Activated CD8-positive, alpha-beta T cell treated with anti-CD3 and anti-CD28 coated beads, Interleukin-2, amount 10 ng/mL, durations not matched to agents 7 days and 5 days (primary cell): ENCODE data around the gene TAPBP. TPM values are rescaled to one million over a fixed set of nuclear protein-coding genes. Genes with fewer than 3 reads are reported as not detected.
"Not testable (repeated sequence)": the region's sequence is repeated elsewhere in the genome, so short reads cannot be mapped to it uniquely, and the experiment has no call there.

Experiments
- ATAC-seq: fragments of 150-1000 bp; cut with Tn5 transposase; one replicate; pipeline ENCODE4 v1.10.0; 2021; ENCODE audit warnings: moderate library complexity
- CTCF ChIA-PET: fragments of 350-600 bp; sonication (Branson Sonifier 250); formaldehyde crosslinking; loops from one replicate; lab custom pipeline; 2021; ENCODE audit warnings: antibody characterized with exemption; lab: Charles Lee
- POLR2A ChIA-PET: fragments of 350-600 bp; sonication (Branson Sonifier 250); formaldehyde crosslinking; loops from one replicate; lab custom pipeline; 2021; ENCODE audit warnings: antibody characterized with exemption; lab: Charles Lee
- DNase-seq: peaks from one replicate; pipeline ENCODE4 v3.0.0-alpha.2; 2020
- H3K27ac Mint-ChIP-seq: one replicate; pipeline ENCODE4 v1.8.0; 2021; ENCODE audit warnings: mild to moderate bottlenecking, mixed read lengths
- H3K27me3 Mint-ChIP-seq: one replicate; pipeline ENCODE4 v1.8.0; 2021; ENCODE audit warnings: low read depth, mixed read lengths
- H3K36me3 Mint-ChIP-seq: one replicate; pipeline ENCODE4 v1.8.0; 2021; ENCODE audit warnings: low read depth, mixed read lengths
- H3K4me1 Mint-ChIP-seq: one replicate; pipeline ENCODE4 v1.8.0; 2021; ENCODE audit warnings: low read depth, mixed read lengths
- H3K4me3 Mint-ChIP-seq: one replicate; pipeline ENCODE4 v1.8.0; 2021; ENCODE audit warnings: mild to moderate bottlenecking, mixed read lengths
- H3K9me3 Mint-ChIP-seq: one replicate; pipeline ENCODE4 v1.8.0; 2022; ENCODE audit warnings: mixed read lengths; ENCODE audit not compliant: insufficient read depth
- total RNA-seq, 2 experiments: library from RNA; stranded (reverse); gene quantifications; one replicate each; pipeline ENCODE4 v1.2.3, GENCODE V29; 2021

TAPBP gene
- total RNA-seq, 2 experiments from 2014 or later: 245 to 252 TPM

- Mint-ChIP-seq H3K4me1 (peaks cover 64% of the 10 kb centered on the region), H3K27ac (peak overlapping the region; percentile 89), H3K27me3 (no peaks in the 10 kb centered on the region), H3K36me3 (peaks cover 81% of the 10 kb centered on the region), H3K4me3 (peak overlapping the region; percentile 99), H3K9me3 (no peaks in the 10 kb centered on the region)
- DNase-seq: no peak
- ChIA-PET POLR2A (interaction anchor here (1.0 to 4.4 kb wide), 14 partner anchors 10 to 304 kb away, joined by 4 to 54 read pairs (median 6); partner anchors contain the start of genes CUTA, PFDN6, RGL2 and TAPBP), CTCF (interaction anchor here (0.9 to 3.2 kb wide), 6 partner anchors 12 to 150 kb away, joined by 3 to 51 read pairs (median 10); partner anchors contain the start of genes PFDN6, RGL2 and WDR46)
- no peak for ATAC-seq
Observed at GRCh38 chr6:33276581-33276863, 37.4 kb downstream of the TAPBP start.

GRCh38 chr6:33275795-33276580 lies 37.9 kb downstream of the TAPBP start:
- CTCF ChIA-PET: interaction anchor here (0.8 to 3.2 kb wide), 5 partner anchors 13 to 156 kb away, joined by 3 to 51 read pairs (median 6); partner anchors contain the start of genes PFDN6, RGL2 and WDR46
- not testable (repeated sequence) for H3K9me3 Mint-ChIP-seq, DNase-seq, ATAC-seq, H3K27me3 Mint-ChIP-seq
- Mint-ChIP-seq H3K27ac (peak overlapping the region; percentile 89), H3K4me1 (peaks cover 65% of the 10 kb centered on the region), H3K36me3 (peaks cover 77% of the 10 kb centered on the region), H3K4me3 (peak overlapping the region; percentile 99)
- POLR2A ChIA-PET: interaction anchor here (1.3 to 4.4 kb wide), 7 partner anchors 13 to 142 kb away, joined by 3 to 54 read pairs (median 15); partner anchors contain the start of genes CUTA, PFDN6, RGL2 and TAPBP

- peaks cover 67% of the 10 kb centered on the region for H3K4me1 Mint-ChIP-seq
- H3K9me3 Mint-ChIP-seq: no peaks in the 10 kb centered on the region
- H3K36me3 Mint-ChIP-seq: peaks cover 66% of the 10 kb centered on the region
- POLR2A ChIA-PET: interaction anchor here (0.7 to 1.2 kb wide), 3 partner anchors 15 to 130 kb away, joined by 3 to 4 read pairs (median 4); partner anchors contain the start of genes RGL2 and WDR46
- H3K27me3 Mint-ChIP-seq: no peaks in the 10 kb centered on the region
- ATAC-seq: no peak
- peak overlapping the region; percentile 100 for H3K27ac Mint-ChIP-seq
- CTCF ChIA-PET: no interaction called here
- H3K4me3 Mint-ChIP-seq: peak overlapping the region; percentile 99
- DNase-seq: no peak
Observed at GRCh38 chr6:33273924-33274902, 39.7 kb downstream of the TAPBP start.

- H3K27ac Mint-ChIP-seq: peak overlapping the region; percentile 100
- DNase-seq (no peak), ATAC-seq (no peak)
- ChIA-PET POLR2A (interaction anchor here (0.7 to 3.0 kb wide), 3 partner anchors 16 to 130 kb away, joined by 3 to 36 read pairs (median 4); partner anchors contain the start of genes PFDN6, RGL2 and WDR46), CTCF (interaction anchor here (2.2 kb wide), 1 partner anchor 26 kb away, joined by 8 read pairs; the partner anchor contains the start of gene RGL2)
- H3K36me3 Mint-ChIP-seq: peaks cover 63% of the 10 kb centered on the region
- H3K4me3 Mint-ChIP-seq: peak overlapping the region; percentile 99
- no peaks in the 10 kb centered on the region for H3K27me3 Mint-ChIP-seq
- H3K9me3 Mint-ChIP-seq: no peaks in the 10 kb centered on the region
- H3K4me1 Mint-ChIP-seq: peaks cover 58% of the 10 kb centered on the region
Observed at GRCh38 chr6:33273129-33273923, 40.6 kb downstream of the TAPBP start.

GRCh38 chr6:33272275-33273128 lies 41.4 kb downstream of the TAPBP start:
- peaks cover 54% of the 10 kb centered on the region for H3K4me1 Mint-ChIP-seq
- no peaks in the 10 kb centered on the region for H3K9me3 Mint-ChIP-seq
- no peaks in the 10 kb centered on the region for H3K27me3 Mint-ChIP-seq
- CTCF ChIA-PET: interaction anchor here (0.9 to 2.2 kb wide), 10 partner anchors 17 to 288 kb away, joined by 3 to 8 read pairs (median 4); partner anchors contain the start of genes PFDN6, RGL2 and WDR46
- ATAC-seq (peak; percentile 19), DNase-seq (no peak)
- H3K36me3 Mint-ChIP-seq: peaks cover 66% of the 10 kb centered on the region
- peak overlapping the region; percentile 99 for H3K4me3 Mint-ChIP-seq
- POLR2A ChIA-PET: interaction anchor here (0.7 to 3.5 kb wide), 26 partner anchors 10 to 427 kb away, joined by 3 to 36 read pairs (median 5); partner anchors contain the start of genes CUTA, HSD17B8, ITPR3 and PFDN6
- peak overlapping the region; percentile 100 for H3K27ac Mint-ChIP-seq

- DNase-seq: peak; percentile 96
- peak within 1 kb of the TSS; percentile 99 for H3K4me3 Mint-ChIP-seq
- H3K9me3 Mint-ChIP-seq: no peaks in the 10 kb centered on the region
- H3K27ac Mint-ChIP-seq: peak within 1 kb of the TSS; percentile 100
- no peaks in the 10 kb centered on the region for H3K27me3 Mint-ChIP-seq
- peak; percentile 84 for ATAC-seq
- ChIA-PET CTCF (interaction anchor here (0.7 to 2.2 kb wide), 19 partner anchors 10 to 316 kb away, joined by 3 to 8 read pairs (median 3); partner anchors contain the start of genes PFDN6, RGL2 and WDR46), POLR2A (interaction anchor here (0.7 to 3.5 kb wide), 31 partner anchors 8 to 611 kb away, joined by 3 to 36 read pairs (median 5); partner anchors contain the start of genes CUTA, HLA-DMA, HSD17B8 and ITPR3)
- H3K4me1 Mint-ChIP-seq: peaks cover 52% of the 10 kb centered on the region
- peaks cover 68% of the 10 kb centered on the region for H3K36me3 Mint-ChIP-seq
Observed at GRCh38 chr6:33271468-33272274, 42.2 kb downstream of the TAPBP start, which contains the start of the genes RPS18 and VPS52. TSS of gene RPS18 (plus strand) at chr6:33272075. CDS start at chr6:33272120, 45 bp downstream. TSS of gene VPS52 (minus strand) at chr6:33271876. CDS start at chr6:33271675, 201 bp downstream.

GRCh38 chr6:33271117-33271467 lies 42.8 kb downstream of the TAPBP start:
- H3K4me1 Mint-ChIP-seq: peaks cover 46% of the 10 kb centered on the region
- H3K27me3 Mint-ChIP-seq: no peaks in the 10 kb centered on the region
- POLR2A ChIA-PET: interaction anchor here (0.8 to 3.5 kb wide), 23 partner anchors 9 to 612 kb away, joined by 3 to 36 read pairs (median 5); partner anchors contain the start of genes CUTA, HLA-DMA, ITPR3 and PFDN6
- DNase-seq: no peak
- no peak for ATAC-seq
- peak overlapping the region; percentile 100 for H3K27ac Mint-ChIP-seq
- peak overlapping the region; percentile 99 for H3K4me3 Mint-ChIP-seq
- no peaks in the 10 kb centered on the region for H3K9me3 Mint-ChIP-seq
- CTCF ChIA-PET: interaction anchor here (0.7 to 2.2 kb wide), 15 partner anchors 10 to 315 kb away, joined by 3 to 8 read pairs (median 3); partner anchors contain the start of gene RGL2
- H3K36me3 Mint-ChIP-seq: peaks cover 68% of the 10 kb centered on the region

- H3K4me1 Mint-ChIP-seq: peaks cover 4% of the 10 kb centered on the region
- ChIA-PET CTCF (no interaction called here), POLR2A (no interaction called here)
- DNase-seq: no peak
- H3K27me3 Mint-ChIP-seq: no peaks in the 10 kb centered on the region
- no peaks in the 10 kb centered on the region for H3K9me3 Mint-ChIP-seq
- H3K36me3 Mint-ChIP-seq: peaks cover 64% of the 10 kb centered on the region
- ATAC-seq: no peak
- H3K27ac Mint-ChIP-seq: no peak overlapping the region
- H3K4me3 Mint-ChIP-seq: no peak overlapping the region
Observed at GRCh38 chr6:33264015-33264414, 49.9 kb downstream of the TAPBP start.

GRCh38 chr6:33262490-33262889 lies 51.4 kb downstream of the TAPBP start:
- H3K4me1 Mint-ChIP-seq, H3K27me3 Mint-ChIP-seq, H3K9me3 Mint-ChIP-seq, H3K4me3 Mint-ChIP-seq, ATAC-seq, DNase-seq: not testable (repeated sequence)
- CTCF ChIA-PET: interaction anchor here (1.0 to 3.7 kb wide), 3 partner anchors 10 to 15 kb away, joined by 3 to 17 read pairs (median 3); no protein-coding TSS in a partner anchor
- Mint-ChIP-seq H3K27ac (peak overlapping the region; percentile 46), H3K36me3 (peaks cover 60% of the 10 kb centered on the region)
- POLR2A ChIA-PET: interaction anchor here (2.2 kb wide), 1 partner anchor 9 kb away, joined by 10 read pairs; the partner anchor contains the start of genes RPS18 and VPS52
